ENCODE data around the gene CFC1B. TPM values are rescaled to one million over a fixed set of nuclear protein-coding genes. Genes with fewer than 3 reads are reported as not detected.
"Not testable (repeated sequence)": the region's sequence is repeated elsewhere in the genome, so short reads cannot be mapped to it uniquely, and the experiment has no call there.

CFC1B gene
- total RNA-seq, 4 donors from 2014 or later = not detected

- H3K27ac ChIP-seq; DNase-seq (ENCODE audit: low spot score in 2 of 2); H3K27me3 ChIP-seq; H3K36me3 ChIP-seq; H3K4me3 ChIP-seq; H3K9me3 ChIP-seq; H3K4me1 ChIP-seq: not testable (repeated sequence)
- WGBS = no CpG with 5 or more reads among the region's 4 CpGs
These were observed 21.8 kb downstream of the CFC1B start for GRCh38 chr2:130542789-130543188.

GRCh38 chr2:130543785-130544528 is 22.9 kb downstream of the CFC1B start:
- not testable (repeated sequence) for H3K4me3 ChIP-seq; H3K36me3 ChIP-seq; H3K27ac ChIP-seq; H3K9me3 ChIP-seq; DNase-seq (ENCODE audit: low spot score in 2 of 2); H3K4me1 ChIP-seq; H3K27me3 ChIP-seq
- WGBS = no CpG with 5 or more reads among the region's 12 CpGs

GRCh38 chr2:130544978-130545377 is 24.0 kb downstream of the CFC1B start:
- not testable (repeated sequence) for H3K4me1 ChIP-seq; DNase-seq (ENCODE audit: low spot score in 2 of 2); H3K9me3 ChIP-seq; H3K27me3 ChIP-seq; H3K27ac ChIP-seq; H3K36me3 ChIP-seq; H3K4me3 ChIP-seq
- no CpG with 5 or more reads among the region's 5 CpGs for WGBS

- not testable (repeated sequence) for H3K27ac ChIP-seq; H3K27me3 ChIP-seq; DNase-seq (ENCODE audit: low spot score in 2 of 2); H3K4me1 ChIP-seq; H3K4me3 ChIP-seq; H3K36me3 ChIP-seq; H3K9me3 ChIP-seq
- no CpG with 5 or more reads among the region's 3 CpGs for WGBS
These were observed 27.4 kb downstream of the CFC1B start for GRCh38 chr2:130548418-130548817.

- WGBS = no CpG with 5 or more reads among the region's 27 CpGs
These were observed 28.5 kb downstream of the CFC1B start for GRCh38 chr2:130549475-130549874.

GRCh38 chr2:130554178-130554577 is 33.2 kb downstream of the CFC1B start:
- H3K27ac ChIP-seq; H3K9me3 ChIP-seq; DNase-seq (ENCODE audit: low spot score in 2 of 2); H3K36me3 ChIP-seq; H3K4me3 ChIP-seq; H3K4me1 ChIP-seq; H3K27me3 ChIP-seq: not testable (repeated sequence)
- WGBS = no CpG with 5 or more reads among the region's 4 CpGs

More at GRCh38 chr2:130549475-130549874, 28.5 kb downstream of the CFC1B start:
- not testable (repeated sequence) for H3K9me3 ChIP-seq; H3K4me3 ChIP-seq; H3K27ac ChIP-seq; H3K4me1 ChIP-seq; H3K36me3 ChIP-seq; H3K27me3 ChIP-seq; DNase-seq (ENCODE audit: low spot score in 2 of 2)

- H3K4me3 ChIP-seq; H3K9me3 ChIP-seq; H3K27ac ChIP-seq; H3K36me3 ChIP-seq; H3K27me3 ChIP-seq; H3K4me1 ChIP-seq; DNase-seq (ENCODE audit: low spot score in 2 of 2): not testable (repeated sequence)
- WGBS = no CpG with 5 or more reads among the region's 8 CpGs
These were observed 35.4 kb downstream of the CFC1B start for GRCh38 chr2:130556441-130556840.

GRCh38 chr2:130566165-130566564 is 45.1 kb downstream of the CFC1B start:
- WGBS = no CpG with 5 or more reads among the region's 4 CpGs
- DNase-seq (ENCODE audit: low spot score in 2 of 2); H3K4me3 ChIP-seq: not testable (repeated sequence)

GRCh38 chr2:130571929-130572328 is 50.9 kb downstream of the CFC1B start:
- not testable (repeated sequence) for H3K4me3 ChIP-seq; H3K36me3 ChIP-seq; H3K4me1 ChIP-seq; H3K27ac ChIP-seq; DNase-seq (ENCODE audit: low spot score in 2 of 2); H3K9me3 ChIP-seq; H3K27me3 ChIP-seq
- WGBS = no CpG with 5 or more reads among the region's 3 CpGs

More at GRCh38 chr2:130566165-130566564, 45.1 kb downstream of the CFC1B start:
- H3K4me1 ChIP-seq, H3K9me3 ChIP-seq, H3K27ac ChIP-seq, H3K27me3 ChIP-seq, H3K36me3 ChIP-seq: not testable (repeated sequence)

- not testable (repeated sequence) for H3K27ac ChIP-seq; DNase-seq (ENCODE audit: low spot score in 2 of 2); H3K9me3 ChIP-seq; H3K27me3 ChIP-seq; H3K4me3 ChIP-seq; H3K36me3 ChIP-seq; H3K4me1 ChIP-seq
- WGBS = no CpG with 5 or more reads among the region's 13 CpGs
These were observed 53.2 kb downstream of the CFC1B start for GRCh38 chr2:130574230-130574629.

- WGBS = no CpG with 5 or more reads among the region's 8 CpGs
These were observed 55.3 kb downstream of the CFC1B start for GRCh38 chr2:130576209-130576784.

GRCh38 chr2:130577559-130577958 is 56.5 kb downstream of the CFC1B start:
- not testable (repeated sequence) for H3K4me3 ChIP-seq; H3K4me1 ChIP-seq; H3K9me3 ChIP-seq; H3K36me3 ChIP-seq; DNase-seq (ENCODE audit: low spot score in 2 of 2); H3K27me3 ChIP-seq; H3K27ac ChIP-seq
- no CpG with 5 or more reads among the region's 4 CpGs for WGBS

More at GRCh38 chr2:130576209-130576784, 55.3 kb downstream of the CFC1B start:
- not testable (repeated sequence) for H3K27me3 ChIP-seq; H3K36me3 ChIP-seq; H3K4me3 ChIP-seq; H3K4me1 ChIP-seq; H3K9me3 ChIP-seq; DNase-seq (ENCODE audit: low spot score in 2 of 2); H3K27ac ChIP-seq

All from suprapubic skin (tissue), 4 donors.